Measurements from ENCODE around the gene C3.
"Not testable (repeated sequence)": the region's sequence is repeated elsewhere in the genome, so short reads cannot be mapped to it uniquely, and the experiment has no call there.

Gene C3

GRCh38 chr19:6713773-6714692 is 6.4 kb downstream of the C3 start:
- no peak for DNase-seq (ENCODE audit: low read depth)

DNA sequence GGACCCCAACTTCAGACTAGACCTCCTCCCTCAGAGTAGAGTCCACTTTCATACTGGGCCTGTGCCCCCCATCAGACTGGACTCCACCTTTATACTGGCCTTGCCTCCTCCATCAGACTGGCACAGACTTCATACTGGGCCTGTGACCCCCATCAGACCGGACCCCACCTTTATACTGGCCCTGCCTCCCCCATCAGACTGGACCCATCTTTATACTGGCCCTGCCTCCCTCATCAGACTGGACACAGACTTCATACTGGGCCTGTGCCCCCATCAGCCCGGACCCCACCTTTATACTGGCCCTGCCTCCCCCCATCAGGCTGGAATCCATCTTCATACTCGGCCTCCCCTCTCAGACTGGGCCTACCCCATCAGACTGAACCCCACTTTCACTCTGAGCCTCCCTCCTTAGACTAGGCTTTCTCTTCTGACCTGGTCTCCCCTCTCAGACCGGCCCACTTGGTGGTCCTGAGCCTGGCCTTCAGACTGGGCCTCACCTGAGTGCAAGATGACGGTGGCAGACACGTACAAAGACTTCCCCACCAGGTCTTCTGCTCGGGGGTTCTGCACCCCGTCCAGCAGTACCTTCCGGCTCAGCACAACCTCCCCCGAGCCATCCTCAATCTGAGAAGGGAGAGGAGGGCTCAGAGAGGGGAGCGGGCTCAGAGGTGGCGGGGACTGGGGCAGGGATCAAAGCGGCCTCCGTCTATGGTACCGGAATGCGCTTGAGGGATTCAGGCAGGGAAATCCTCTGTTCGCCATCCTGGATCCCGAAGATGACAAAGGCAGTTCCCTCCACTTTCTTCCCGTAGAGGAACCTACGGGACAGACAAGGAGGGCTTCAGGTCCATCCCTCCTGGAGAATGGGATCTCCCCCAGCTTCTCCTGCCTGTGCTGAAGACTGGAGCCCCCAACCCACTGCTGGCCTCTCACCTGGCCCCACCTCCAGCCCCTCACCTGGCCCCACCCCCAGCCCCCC is 7.5 kb downstream of the C3 start:
- no peak for DNase-seq (ENCODE audit: low read depth)

DNA sequence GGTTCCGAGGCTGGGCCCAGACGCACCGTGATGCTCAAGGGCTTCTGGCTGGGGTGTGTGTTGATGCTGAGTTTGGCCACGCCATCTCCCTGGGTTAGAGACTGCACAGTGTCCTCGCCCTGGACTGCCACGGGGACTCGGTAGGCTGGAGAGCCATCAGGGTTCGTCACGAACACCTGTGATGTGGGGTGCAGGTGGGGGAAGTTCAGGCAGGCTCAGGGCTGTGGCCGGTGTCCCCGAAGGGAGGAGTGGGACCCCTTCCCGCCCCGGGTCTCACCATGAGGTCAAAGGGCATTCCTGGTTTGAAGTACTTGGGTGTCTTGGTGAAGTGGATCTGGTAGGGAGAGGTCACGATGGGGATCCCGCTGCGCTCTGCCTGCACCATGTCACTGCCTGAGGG is 8.2 kb downstream of the C3 start:
- DNase-seq (ENCODE audit: low read depth) = no peak

- no peak for DNase-seq (ENCODE audit: low read depth)
Measured at GRCh38 chr19:6711605-6712004, 8.8 kb downstream of the C3 start.

DNA sequence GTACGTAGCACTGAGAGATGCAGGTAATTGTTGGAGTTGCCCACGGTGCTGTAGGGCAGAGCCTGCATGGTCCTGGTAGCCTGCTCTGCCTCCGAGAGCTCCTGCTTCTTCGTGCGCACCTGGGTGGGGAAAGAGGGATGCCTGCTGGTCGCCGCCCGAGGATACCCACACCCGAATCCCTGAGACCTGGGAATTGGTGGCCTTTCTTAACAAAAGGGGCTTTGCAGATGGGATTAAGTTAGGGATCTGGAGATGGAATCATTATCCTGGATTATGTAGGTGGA is 9.4 kb downstream of the C3 start:
- DNase-seq (ENCODE audit: low read depth) = no peak

- no peak for DNase-seq (ENCODE audit: low read depth)
Measured at GRCh38 chr19:6710273-6711077, 10.0 kb downstream of the C3 start.

DNA sequence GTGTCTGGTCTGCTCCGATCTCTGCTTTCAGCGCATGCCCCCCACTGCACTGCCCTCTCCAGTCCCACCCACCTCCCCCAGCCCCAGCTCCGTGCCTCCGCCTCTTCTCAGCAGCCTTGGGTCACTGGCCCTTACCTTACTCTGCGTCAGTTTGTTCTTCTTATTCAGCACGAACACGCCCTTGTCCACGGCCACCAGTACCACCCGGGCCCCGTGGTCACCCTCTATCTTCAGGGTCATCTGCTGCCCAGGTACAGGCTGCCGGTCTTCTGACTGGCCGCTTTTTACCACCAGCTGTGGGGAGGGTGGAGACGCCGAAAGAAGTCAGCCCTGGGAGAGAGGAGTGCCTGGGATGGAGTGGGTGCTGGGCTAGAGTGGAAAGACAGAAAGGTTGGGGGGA is 10.9 kb downstream of the C3 start:
- no peak for DNase-seq (ENCODE audit: low read depth)

GRCh38 chr19:6708913-6709312 is 11.5 kb downstream of the C3 start:
- not testable (repeated sequence) for DNase-seq (ENCODE audit: low read depth)

- DNase-seq (ENCODE audit: low read depth) = no peak
Measured at GRCh38 chr19:6708346-6708745, 12.1 kb downstream of the C3 start.

DNA sequence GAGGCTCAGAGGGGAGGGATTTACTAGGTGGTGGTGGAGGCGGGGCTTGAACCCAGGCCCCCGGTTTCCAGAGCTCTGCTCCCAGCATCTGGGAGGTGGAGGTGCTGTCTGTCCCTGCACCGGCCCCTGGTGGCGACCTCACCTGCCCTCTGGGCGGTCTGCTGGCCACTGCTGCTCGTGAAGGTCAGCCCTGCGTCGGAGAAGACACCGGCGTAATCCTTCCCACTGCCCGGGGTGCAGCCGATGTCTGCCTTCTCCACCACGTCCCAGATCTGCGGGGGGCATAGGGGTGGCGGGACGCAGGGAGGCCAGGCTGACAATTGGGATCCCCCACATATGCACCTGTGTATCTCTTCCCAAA is 12.8 kb downstream of the C3 start:
- DNase-seq (ENCODE audit: low read depth) = no peak

DNA sequence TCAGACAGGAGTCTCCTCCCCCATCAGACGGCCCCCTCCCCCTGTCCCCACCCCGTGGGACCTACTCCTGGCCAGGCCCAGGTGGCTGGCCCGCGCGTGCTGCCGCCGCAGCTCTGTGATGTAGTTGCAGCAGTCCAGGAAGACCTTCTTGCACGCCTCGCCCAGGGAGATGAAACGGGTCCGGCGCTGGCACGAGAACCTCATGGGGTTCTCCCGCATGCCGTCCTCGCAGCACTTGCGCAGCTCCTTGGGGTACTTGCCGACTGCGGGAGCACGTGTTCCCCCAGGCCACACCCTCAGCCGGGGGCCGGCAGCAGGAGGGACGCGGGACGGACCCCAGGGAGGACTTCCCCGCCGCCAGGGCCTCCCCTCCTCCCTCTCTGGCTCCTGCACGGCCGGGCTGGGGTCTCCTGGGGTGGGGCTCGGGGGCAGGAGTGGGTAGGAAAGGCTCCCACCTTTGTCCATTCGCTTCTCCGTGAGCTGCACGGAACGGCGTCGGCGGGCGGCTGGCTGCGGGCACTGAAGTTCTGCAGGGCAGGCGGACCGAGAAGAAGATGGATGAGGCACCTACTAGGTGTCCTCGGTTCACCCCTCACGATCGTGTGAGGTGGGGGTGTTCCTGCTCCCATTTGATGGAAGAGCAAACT is 13.3 kb downstream of the C3 start:
- DNase-seq (ENCODE audit: low read depth) = no peak

DNA sequence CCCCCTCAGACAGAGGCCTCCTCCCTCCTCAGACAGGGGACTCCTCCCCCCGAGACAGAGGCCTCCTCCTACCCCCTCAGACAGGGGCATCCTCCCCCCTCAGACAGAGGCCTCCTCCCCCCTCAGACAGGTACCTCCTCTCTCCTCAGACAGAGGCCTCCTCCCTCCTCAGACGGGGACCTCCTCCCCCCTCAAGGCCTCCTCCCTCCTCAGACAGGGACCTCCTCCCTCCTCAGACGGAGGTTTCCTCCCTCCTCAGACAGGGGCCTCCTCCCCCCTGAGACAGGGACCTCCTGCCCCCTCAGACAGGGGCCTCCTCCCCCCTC is 13.9 kb downstream of the C3 start:
- no peak for DNase-seq (ENCODE audit: low read depth)

GRCh38 chr19:6705931-6706632 is 14.4 kb downstream of the C3 start:
- DNase-seq (ENCODE audit: low read depth) = no peak

DNA sequence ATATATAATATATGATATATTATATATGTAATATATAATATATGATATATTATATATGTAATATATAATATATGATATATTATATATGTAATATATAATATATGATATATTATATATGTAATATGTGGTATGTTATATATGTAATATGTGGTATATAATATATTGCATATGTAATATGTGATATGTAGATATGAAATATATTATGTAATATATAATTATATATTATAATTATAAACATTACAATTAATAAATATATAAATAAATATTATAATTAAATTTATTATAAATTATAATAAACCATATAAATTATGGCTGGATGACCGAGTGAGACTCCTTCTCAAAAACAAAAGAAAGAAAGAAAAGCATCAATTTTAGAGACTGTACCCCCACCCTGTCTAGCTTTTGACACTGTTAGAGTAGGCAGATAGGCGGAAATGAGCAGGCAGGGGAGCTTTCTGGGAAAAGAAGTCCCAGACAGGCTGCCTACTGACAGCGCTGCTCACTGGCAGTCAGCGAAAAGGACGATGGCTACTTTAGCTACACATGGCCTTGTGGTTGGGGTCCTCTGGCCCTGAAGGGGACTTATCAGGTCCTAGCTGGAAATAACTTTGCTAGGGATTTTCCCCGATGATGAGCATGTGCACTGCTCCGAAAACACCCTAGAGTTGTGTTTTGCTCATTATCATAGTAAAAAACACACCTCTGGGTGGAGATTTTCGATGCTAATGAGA is 19.7 kb downstream of the C3 start:
- DNase-seq (ENCODE audit: low read depth) = no peak

GRCh38 chr19:6699935-6700334 is 20.5 kb downstream of the C3 start:
- DNase-seq (ENCODE audit: low read depth) = no peak

GRCh38 chr19:6697291-6697690 is 23.2 kb downstream of the C3 start:
- DNase-seq (ENCODE audit: low read depth) = no peak

- DNase-seq (ENCODE audit: low read depth) = no peak
Measured at GRCh38 chr19:6696239-6696820, 24.1 kb downstream of the C3 start.

- DNase-seq (ENCODE audit: low read depth) = no peak
Measured at GRCh38 chr19:6694147-6694815, 26.2 kb downstream of the C3 start.

DNA sequence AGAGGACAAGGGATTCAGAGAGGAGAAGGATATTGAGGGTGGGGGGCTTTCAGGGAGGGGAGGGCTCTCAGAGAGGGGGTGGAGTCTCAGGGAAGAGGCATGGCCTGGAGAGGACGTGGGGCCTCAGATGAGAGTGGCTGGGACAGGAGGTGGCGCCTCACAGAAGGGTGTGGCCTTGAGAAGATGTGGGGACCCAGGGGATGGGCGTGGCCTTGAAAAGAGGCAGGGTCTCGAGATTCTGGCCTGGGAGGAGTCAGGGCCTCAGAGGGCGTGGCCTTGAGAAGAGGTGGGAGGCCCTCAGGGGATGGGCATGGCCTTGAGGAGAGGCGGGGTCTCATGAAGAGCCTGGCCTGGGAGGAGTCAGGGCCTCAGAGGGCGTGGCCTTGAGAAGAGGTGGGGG is 26.8 kb downstream of the C3 start:
- DNase-seq (ENCODE audit: low read depth) = no peak

DNA sequence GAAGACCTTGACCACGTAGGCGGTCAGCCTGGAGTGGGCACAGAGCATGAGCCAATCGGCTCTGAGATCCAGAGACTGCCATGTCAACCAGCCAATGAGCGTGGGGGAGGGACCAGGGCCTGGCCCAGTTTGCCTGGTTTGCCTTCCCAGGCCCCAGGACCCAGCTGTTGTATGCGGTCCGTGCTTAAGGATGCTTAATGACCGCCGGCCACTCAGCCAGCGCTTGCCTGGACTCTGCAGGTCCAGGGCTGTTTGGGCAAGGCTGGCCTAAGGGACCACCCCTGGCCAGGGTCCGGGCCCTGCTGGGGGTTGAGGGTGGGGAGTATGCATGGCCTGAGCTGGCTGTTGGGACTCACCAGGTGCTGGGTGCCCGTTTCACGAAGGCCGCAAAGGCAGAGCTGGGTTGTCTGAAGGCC is 27.4 kb downstream of the C3 start:
- no peak for DNase-seq (ENCODE audit: low read depth)
